ENCODE results near the gene SSTR4. TPM values are rescaled to one million over a fixed set of nuclear protein-coding genes. Genes with fewer than 3 reads are reported as not detected.

The SSTR4 gene
- total and polyA plus RNA-seq, 9 donors, result 0.15 to 0.69 TPM; not detected in 7

GRCh38 chr20:23002276-23002675 is 32.8 kb upstream of the SSTR4 start:
- H3K27ac ChIP-seq, result no peak overlapping the region
- H3K9me3 ChIP-seq, result no peaks in the 10 kb centered on the region
- DNase-seq, result no peak
- H3K36me3 ChIP-seq, result no peaks in the 10 kb centered on the region
- intact Hi-C loops (cut with DNase I), result no loop called here
- TF ChIP-seq EP300 (IDR thresholded peaks at IDR 0.05) (no peak), POLR2A (IDR thresholded peaks at IDR 0.05) (no peak), CTCF (IDR thresholded peaks at IDR 0.05) (no peak)
- H3K4me3 ChIP-seq, result no peak overlapping the region
- 94 to 97% (median 94%) methylated on average over 6 of the region's 6 CpGs for WGBS, 3 donors
- no peaks in the 10 kb centered on the region for H3K27me3 ChIP-seq
- H3K4me1 ChIP-seq (ENCODE audit: insufficient read depth), result no peaks in the 10 kb centered on the region

- intact Hi-C loops (cut with DNase I), result no loop called here
- Histone ChIP-seq H3K9me3 (no peaks in the 10 kb centered on the region), H3K36me3 (no peaks in the 10 kb centered on the region), H3K27me3 (no peaks in the 10 kb centered on the region), H3K4me1 (ENCODE audit: insufficient read depth) (no peaks in the 10 kb centered on the region), H3K4me3 (no peak overlapping the region), H3K27ac (no peak overlapping the region)
- DNase-seq, result no peak
- no peak for TF ChIP-seq EP300 (IDR thresholded peaks at IDR 0.05)
- TF ChIP-seq CTCF (IDR thresholded peaks at IDR 0.05), result no peak
- TF ChIP-seq POLR2A (IDR thresholded peaks at IDR 0.05), result no peak
- WGBS, 3 donors, result 85 to 97% (median 90%) methylated on average over 1 of the region's 1 CpG
Measured at GRCh38 chr20:23003077-23003635, 32.0 kb upstream of the SSTR4 start.

- Histone ChIP-seq H3K4me3 (no peak overlapping the region), H3K9me3 (no peaks in the 10 kb centered on the region), H3K36me3 (no peaks in the 10 kb centered on the region), H3K4me1 (ENCODE audit: insufficient read depth) (no peaks in the 10 kb centered on the region), H3K27ac (no peak overlapping the region), H3K27me3 (no peaks in the 10 kb centered on the region)
- 65 to 77% (median 66%) methylated on average over 2 of the region's 2 CpGs for WGBS, 3 donors
- TF ChIP-seq EP300 (IDR thresholded peaks at IDR 0.05) (no peak), CTCF (IDR thresholded peaks at IDR 0.05) (no peak), POLR2A (IDR thresholded peaks at IDR 0.05) (no peak)
- intact Hi-C loops (cut with DNase I), result no loop called here
- DNase-seq, result no peak
Measured at GRCh38 chr20:23003881-23004460, 31.1 kb upstream of the SSTR4 start.

DNA sequence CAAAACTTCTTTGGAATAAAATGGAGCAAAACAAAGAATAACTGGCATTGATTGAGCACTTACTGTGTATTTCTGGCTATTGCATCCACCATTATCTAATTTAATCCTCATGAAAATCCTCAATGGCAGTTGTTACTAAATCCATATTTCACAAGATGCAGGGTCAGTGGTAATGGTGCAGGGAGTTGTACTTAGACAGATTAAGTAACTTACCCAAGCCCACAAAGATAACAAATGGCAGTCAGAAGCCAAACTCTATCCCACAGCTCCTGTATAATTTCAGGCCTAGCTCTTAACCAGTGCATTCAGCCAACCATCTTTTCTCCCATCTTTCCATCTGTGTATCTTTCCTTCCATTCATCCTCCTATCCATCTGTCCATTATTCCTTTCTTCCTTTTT is 29.3 kb upstream of the SSTR4 start:
- no peak overlapping the region for H3K4me3 ChIP-seq
- no peak for TF ChIP-seq EP300 (IDR thresholded peaks at IDR 0.05)
- no peak for TF ChIP-seq POLR2A (IDR thresholded peaks at IDR 0.05)
- no peak for TF ChIP-seq CTCF (IDR thresholded peaks at IDR 0.05)
- no peak for DNase-seq
- H3K27ac ChIP-seq, result no peak overlapping the region
- H3K27me3 ChIP-seq, result no peaks in the 10 kb centered on the region
- no peaks in the 10 kb centered on the region for H3K36me3 ChIP-seq
- intact Hi-C loops (cut with DNase I), result no loop called here
- no peaks in the 10 kb centered on the region for H3K4me1 ChIP-seq (ENCODE audit: insufficient read depth)
- no peaks in the 10 kb centered on the region for H3K9me3 ChIP-seq

Data from ovary (tissue), 9 donors.